DND-41 (cell line): ENCODE results near the gene EIF3A.

Experiments
- ATAC-seq: fragments of 200-7000 bp; cut with Tn5 transposase; 3 replicates; pipeline ENCODE4 v1.9.1; 2021; ENCODE audit warnings: low read depth; ENCODE audit not compliant: insufficient read depth
- DNase-seq: peaks from one replicate; pipeline ENCODE4 v3.0.0-alpha.2; 2020
- H2AFZ ChIP-seq: 2 replicates; pipeline ENCODE4 v1.6.0; 2012; ENCODE audit warnings: low read depth, low read length
- H3K27ac ChIP-seq: 2 replicates; pipeline ENCODE4 v1.5.1; 2012; ENCODE audit warnings: low read length, inconsistent platforms
- H3K27me3 ChIP-seq: fragments of 200-600 bp; sonication (generic); 2 replicates; pipeline ENCODE4 v1.6.0; 2012; ENCODE audit warnings: low read length, mild to moderate bottlenecking, inconsistent platforms; ENCODE audit not compliant: insufficient read depth, poor library complexity
- H3K36me3 ChIP-seq: 2 replicates; pipeline ENCODE4 v1.5.1; 2012; ENCODE audit warnings: low read length, inconsistent platforms; ENCODE audit not compliant: insufficient read depth
- H3K4me1 ChIP-seq: 2 replicates; pipeline ENCODE4 v1.5.1; 2012; ENCODE audit warnings: mild to moderate bottlenecking, low read length; ENCODE audit not compliant: insufficient read depth
- H3K4me2 ChIP-seq: 2 replicates; pipeline ENCODE4 v1.6.0; 2012; ENCODE audit warnings: mild to moderate bottlenecking, moderate library complexity, low read length, inconsistent platforms; ENCODE audit not compliant: insufficient read depth
- H3K4me3 ChIP-seq, 2 experiments: fragments of 200-600 bp in 1 of 2; shearing (Covaris generic) in 1 of 2; 2 replicates each; pipeline ENCODE4 v1.5.1; 2012 to 2016; ENCODE audit warnings: inconsistent platforms in 2 of 2, low read length in 2 of 2, mild to moderate bottlenecking in 2 of 2, low read depth in 1 of 2, moderate library complexity in 1 of 2
- H3K79me2 ChIP-seq: 2 replicates; pipeline ENCODE4 v1.6.0; 2012; ENCODE audit warnings: low read length, inconsistent platforms; ENCODE audit not compliant: insufficient read depth
- H3K9ac ChIP-seq: 2 replicates; pipeline ENCODE4 v1.6.0; 2012; ENCODE audit warnings: low read depth, mild to moderate bottlenecking, inconsistent platforms, low read length, moderate library complexity
- H3K9me3 ChIP-seq: 2 replicates; pipeline ENCODE4 v1.5.1; 2012; ENCODE audit warnings: low read length, moderate library complexity, mild to moderate bottlenecking, inconsistent platforms; ENCODE audit not compliant: insufficient read depth, severe bottlenecking
- H4K20me1 ChIP-seq: 2 replicates; pipeline ENCODE4 v1.6.0; 2012; ENCODE audit warnings: low read length; ENCODE audit not compliant: insufficient read depth
- CTCF ChIP-seq: IDR thresholded peaks from 2 replicates; pipeline ENCODE4 v1.5.1; 2012; ENCODE audit warnings: borderline replicate concordance, low read length, moderate library complexity, mild to moderate bottlenecking; ENCODE audit not compliant: poor library complexity, severe bottlenecking; ENCODE audit errors: extremely low read depth
- EZH2 ChIP-seq: IDR thresholded peaks from 3 replicates; pipeline ENCODE4 v1.6.1; 2012; ENCODE audit warnings: borderline replicate concordance, low read depth, mild to moderate bottlenecking, moderate library complexity, low read length, inconsistent platforms; ENCODE audit not compliant: severe bottlenecking

Gene EIF3A

DNA sequence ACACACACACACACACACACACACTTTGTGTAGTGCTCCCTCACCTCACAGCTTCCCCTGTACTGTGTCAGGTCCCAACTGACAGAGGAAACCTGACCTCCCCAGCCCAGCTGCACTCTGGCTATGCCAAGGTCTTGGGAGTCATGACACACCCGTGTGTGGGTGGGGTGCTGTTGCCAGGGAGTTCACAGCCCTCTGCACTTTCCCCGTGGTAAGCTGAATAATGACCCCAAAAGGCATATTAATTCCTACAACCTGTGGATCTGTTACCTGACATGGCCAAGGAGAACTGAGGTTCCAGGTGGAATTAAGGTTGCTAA lies 60.0 kb downstream of the EIF3A start:
- no peaks in the 10 kb centered on the region for H3K4me1 ChIP-seq
- no peak overlapping the region for H2AFZ ChIP-seq
- H3K79me2 ChIP-seq: no peaks in the 10 kb centered on the region
- H3K9me3 ChIP-seq: no peaks in the 10 kb centered on the region
- no peak overlapping the region for H3K4me2 ChIP-seq
- TF ChIP-seq CTCF (no peak), EZH2 (no peak)
- no peak overlapping the region for H3K9ac ChIP-seq
- no peak for DNase-seq
- H4K20me1 ChIP-seq: no peaks in the 10 kb centered on the region
- ATAC-seq: peak; percentile 55; the same call in 2 of the 3 replicates
- no peaks in the 10 kb centered on the region for H3K27me3 ChIP-seq
- H3K36me3 ChIP-seq: no peaks in the 10 kb centered on the region
- H3K4me3 ChIP-seq: no peak overlapping the region
- no peak overlapping the region for H3K27ac ChIP-seq

DNA sequence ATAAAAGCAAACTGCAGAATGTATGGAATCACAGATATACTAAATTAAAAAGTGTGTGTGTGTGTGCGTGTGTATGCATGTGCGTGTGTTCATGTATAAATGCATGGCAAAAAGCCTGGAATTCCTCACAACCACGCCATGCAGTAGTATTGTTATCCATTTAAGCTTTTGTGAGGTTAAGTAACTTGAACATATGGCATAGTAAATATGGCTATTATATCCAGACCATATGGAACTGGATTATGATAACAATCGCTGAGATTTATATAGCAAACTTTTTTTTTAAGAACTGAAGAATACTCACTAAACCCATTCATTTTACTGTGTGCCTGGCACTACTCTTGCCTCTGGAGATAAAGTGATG lies 73.4 kb downstream of the EIF3A start:
- H4K20me1 ChIP-seq: no peaks in the 10 kb centered on the region
- no peaks in the 10 kb centered on the region for H3K4me1 ChIP-seq
- no peak overlapping the region for H2AFZ ChIP-seq
- no peak for ATAC-seq
- no peaks in the 10 kb centered on the region for H3K9me3 ChIP-seq
- no peak overlapping the region for H3K4me3 ChIP-seq
- no peak overlapping the region for H3K27ac ChIP-seq
- TF ChIP-seq EZH2 (no peak), CTCF (no peak)
- no peak for DNase-seq
- H3K79me2 ChIP-seq: no peaks in the 10 kb centered on the region
- H3K27me3 ChIP-seq: no peaks in the 10 kb centered on the region
- no peak overlapping the region for H3K9ac ChIP-seq
- H3K4me2 ChIP-seq: no peak overlapping the region
- no peaks in the 10 kb centered on the region for H3K36me3 ChIP-seq

- Histone ChIP-seq H3K9me3 (no peaks in the 10 kb centered on the region), H3K27me3 (no peaks in the 10 kb centered on the region), H3K79me2 (no peaks in the 10 kb centered on the region), H3K27ac (no peak overlapping the region), H2AFZ (no peak overlapping the region), H4K20me1 (no peaks in the 10 kb centered on the region), H3K9ac (no peak overlapping the region), H3K4me3 (no peak overlapping the region), H3K36me3 (no peaks in the 10 kb centered on the region), H3K4me2 (no peak overlapping the region), H3K4me1 (no peaks in the 10 kb centered on the region)
- no peak for TF ChIP-seq EZH2
- no peak for TF ChIP-seq CTCF
- DNase-seq (no peak), ATAC-seq (no peak)
Measured at GRCh38 chr10:119006451-119007210, 74.0 kb downstream of the EIF3A start.
